NCI-H345 treated with DMSO at 0.1 percent for 48 hours (cell line): Measurements from ENCODE around the gene DDIT4.
"Not testable (repeated sequence)": the region's sequence is repeated elsewhere in the genome, so short reads cannot be mapped to it uniquely, and the experiment has no call there.

ENCODE experiments used
- DNase-seq: peaks from one replicate; lab custom pipeline; 2025; ENCODE audit not compliant: unreplicated experiment; lab: John Stamatoyannopoulos, UW

Gene DDIT4

DNA sequence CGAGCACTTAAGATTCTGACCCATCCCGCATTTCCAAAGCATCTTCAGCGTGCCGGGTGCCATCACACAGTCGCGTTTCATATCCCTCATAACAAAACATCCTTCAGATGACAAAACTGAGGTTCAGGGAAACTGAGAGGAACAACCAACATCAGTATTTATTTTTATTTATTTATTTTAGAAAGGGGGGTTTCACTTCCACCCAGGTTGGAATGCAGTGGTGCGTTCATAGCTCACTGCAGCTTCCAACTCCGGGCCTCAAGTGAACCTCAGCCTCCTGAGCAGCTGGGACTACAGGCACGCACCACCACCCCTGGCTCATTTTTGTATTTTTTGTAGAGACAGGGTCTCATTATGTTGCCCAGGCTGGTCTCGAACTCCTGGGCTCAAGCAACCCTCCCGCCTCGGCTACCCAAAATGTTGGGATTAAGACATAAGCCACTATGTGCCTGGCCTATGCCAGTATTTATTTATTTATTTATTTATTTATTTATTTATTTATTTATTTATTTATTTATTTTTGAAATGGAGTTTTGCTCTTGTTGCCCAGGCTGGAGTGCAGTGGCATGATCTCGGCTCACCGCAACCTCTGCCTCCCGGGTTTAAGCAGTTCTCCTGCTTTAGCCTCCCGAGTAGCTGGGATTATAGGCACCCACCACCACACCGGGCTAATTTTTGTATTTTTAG lies 24.4 kb upstream of the DDIT4 start:
- DNase-seq = not testable (repeated sequence)

DNA sequence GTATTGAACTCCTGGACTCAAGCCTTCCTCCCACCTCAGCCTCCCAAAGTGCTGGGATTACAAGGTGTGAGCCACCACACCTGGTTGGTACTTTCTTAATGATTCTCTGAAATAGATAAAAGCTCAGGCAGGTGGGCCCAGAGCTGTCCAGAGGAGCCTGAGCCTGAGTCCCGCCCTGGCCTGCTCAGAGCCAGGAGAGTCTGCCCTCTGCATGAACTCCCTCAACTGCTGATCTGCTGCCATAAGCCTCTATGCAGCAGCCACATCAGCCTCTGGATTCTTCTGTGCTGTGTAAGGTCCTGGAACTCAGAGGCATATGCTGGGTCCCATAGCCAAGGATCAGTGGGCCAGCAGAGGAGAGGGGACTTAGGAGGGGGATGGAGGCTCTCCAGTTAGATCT lies 23.1 kb upstream of the DDIT4 start:
- no peak for DNase-seq

GRCh38 chr10:72251635-72252034 lies 22.1 kb upstream of the DDIT4 start:
- DNase-seq = no peak

DNA sequence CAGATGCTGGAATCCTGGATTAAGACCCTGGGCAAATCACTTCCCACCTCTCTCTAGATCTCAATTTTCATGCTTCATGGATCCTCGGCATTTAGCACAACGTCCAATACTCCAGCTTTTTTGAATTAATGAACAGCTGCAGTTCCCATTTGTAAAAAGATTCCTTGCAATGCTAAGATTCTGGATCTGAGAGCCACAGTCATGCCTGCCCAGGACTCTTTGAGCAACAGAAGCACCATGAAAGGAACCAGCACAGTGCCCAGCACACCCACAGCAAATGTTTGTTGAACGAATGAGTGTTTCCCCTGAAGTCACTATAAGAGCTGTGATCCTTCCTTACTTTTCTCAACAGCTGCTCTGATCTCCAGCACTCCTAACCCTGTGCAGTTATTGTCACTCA lies 20.8 kb upstream of the DDIT4 start:
- DNase-seq = no peak

DNA sequence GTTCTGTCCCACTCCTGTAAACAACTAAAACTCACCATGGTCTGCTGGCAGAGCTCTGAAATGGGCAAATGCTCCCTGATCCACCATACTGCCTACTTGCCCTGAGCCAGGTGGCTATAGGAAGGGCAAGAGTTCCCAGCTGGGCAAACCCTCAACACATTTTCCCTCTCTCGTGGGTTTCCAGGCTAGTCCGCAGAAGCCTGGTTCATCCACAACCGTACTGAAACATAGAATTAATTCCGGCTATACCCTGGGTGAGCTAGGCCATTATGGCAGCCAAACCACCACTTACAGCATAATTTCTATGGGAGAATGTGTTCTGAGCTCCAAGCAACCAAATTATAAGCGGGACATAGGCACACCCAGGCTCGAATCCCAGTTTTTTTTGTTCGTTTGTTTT lies 20.1 kb upstream of the DDIT4 start:
- no peak for DNase-seq

- no peak for DNase-seq
Observed at GRCh38 chr10:72254813-72255568, 18.7 kb upstream of the DDIT4 start.

- no peak for DNase-seq
Observed at GRCh38 chr10:72255977-72256729, 17.6 kb upstream of the DDIT4 start.

- DNase-seq = no peak
Observed at GRCh38 chr10:72257051-72257892, 16.5 kb upstream of the DDIT4 start.

- DNase-seq = no peak
Observed at GRCh38 chr10:72258617-72259016, 15.1 kb upstream of the DDIT4 start.

DNA sequence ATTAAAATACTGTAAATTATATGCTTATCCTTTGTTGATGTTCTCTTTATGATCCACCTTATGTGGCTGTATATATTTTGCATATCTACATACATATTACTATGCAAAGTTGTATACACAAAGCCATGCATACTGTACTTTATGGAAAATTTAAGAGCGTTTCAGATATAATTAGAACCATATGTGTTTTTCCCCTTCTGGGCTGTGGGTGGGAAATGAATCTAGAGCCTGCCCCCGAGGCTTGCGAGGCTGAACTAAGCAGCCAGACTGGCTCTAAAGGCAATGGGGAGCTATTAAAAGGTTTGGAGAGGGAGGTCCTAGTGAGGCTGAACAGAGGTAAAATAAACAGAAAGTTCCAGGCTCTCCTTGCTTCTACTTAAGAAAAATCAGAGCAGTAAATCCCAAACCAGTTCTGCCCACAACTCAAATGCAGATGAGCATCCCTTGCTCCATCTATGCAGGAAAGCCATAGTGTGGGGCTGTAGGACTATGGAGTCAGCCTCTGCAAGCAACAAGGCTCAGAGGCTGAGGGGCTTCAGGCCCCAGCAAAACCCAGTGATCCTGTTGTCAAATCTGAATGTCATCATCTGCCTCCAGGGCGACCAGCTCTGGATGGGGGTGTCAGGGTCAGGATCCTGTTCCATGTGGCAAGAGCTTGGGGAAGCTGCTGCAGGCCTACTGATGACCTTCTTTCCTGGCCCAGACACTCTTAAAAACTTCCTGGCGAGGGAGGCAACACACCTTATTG lies 14.1 kb upstream of the DDIT4 start:
- DNase-seq = no peak

DNA sequence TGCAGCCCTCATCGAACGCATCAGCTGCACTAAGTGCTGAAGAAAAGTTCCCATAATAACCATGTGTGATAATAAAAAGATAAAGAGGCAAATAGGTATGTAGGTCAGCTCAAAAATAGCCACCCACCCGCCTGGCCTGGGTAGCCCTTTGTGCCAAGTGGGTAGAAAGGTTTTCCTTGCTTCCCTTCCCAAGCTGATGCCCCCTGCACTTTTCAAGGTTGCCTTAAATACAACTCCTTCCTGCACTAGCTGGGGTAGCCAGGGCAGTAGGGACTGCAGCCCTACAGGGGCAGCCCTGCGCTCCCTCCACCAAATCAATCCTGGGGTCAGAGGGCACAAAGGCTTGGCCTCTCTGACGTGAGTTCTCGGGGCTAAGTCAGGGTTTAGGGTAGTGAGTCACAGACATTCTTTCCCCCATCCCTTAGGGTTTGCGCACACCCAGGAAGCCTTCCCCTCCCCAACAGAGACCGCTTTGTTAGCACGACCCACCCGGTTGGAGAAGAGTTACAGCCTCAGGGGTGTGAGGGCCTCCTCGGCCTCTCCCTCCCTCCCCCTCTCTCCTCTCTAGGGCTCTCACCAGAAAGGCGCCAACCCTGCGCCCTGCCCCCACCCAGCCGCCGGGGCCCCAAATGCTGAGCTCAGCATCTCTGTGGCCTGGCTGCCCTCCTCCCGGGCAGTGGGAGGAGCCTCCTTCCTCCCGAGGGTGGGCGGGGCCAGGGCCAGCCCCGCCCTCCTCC lies 13.3 kb upstream of the DDIT4 start:
- no peak for DNase-seq

- DNase-seq = no peak
Observed at GRCh38 chr10:72260976-72261783, 12.5 kb upstream of the DDIT4 start.

- DNase-seq = no peak
Observed at GRCh38 chr10:72261784-72262404, 11.8 kb upstream of the DDIT4 start.

GRCh38 chr10:72263613-72264241 lies 10.0 kb upstream of the DDIT4 start:
- peak; percentile 89 for DNase-seq

- DNase-seq = no peak
Observed at GRCh38 chr10:72264536-72264935, 9.2 kb upstream of the DDIT4 start.

DNA sequence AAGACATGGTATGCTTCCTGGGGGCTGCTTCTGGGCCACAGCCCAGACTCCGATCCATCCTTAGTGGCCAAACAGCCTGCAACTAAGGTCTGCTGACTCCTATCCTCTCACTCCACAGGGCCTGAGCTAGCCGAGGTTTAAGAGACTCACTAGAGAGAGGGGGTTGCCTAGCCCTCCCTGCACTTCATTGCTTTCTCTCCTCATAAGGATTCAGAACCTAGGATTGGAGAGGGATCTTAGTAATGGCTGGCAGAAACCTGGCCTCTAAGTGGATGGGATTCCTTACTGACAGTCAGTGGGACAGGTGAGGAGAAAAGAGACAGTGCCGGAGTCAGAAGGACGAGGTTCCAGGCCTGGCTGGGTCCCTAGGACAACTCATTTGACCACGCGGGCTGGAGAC lies 8.2 kb upstream of the DDIT4 start:
- no peak for DNase-seq

DNA sequence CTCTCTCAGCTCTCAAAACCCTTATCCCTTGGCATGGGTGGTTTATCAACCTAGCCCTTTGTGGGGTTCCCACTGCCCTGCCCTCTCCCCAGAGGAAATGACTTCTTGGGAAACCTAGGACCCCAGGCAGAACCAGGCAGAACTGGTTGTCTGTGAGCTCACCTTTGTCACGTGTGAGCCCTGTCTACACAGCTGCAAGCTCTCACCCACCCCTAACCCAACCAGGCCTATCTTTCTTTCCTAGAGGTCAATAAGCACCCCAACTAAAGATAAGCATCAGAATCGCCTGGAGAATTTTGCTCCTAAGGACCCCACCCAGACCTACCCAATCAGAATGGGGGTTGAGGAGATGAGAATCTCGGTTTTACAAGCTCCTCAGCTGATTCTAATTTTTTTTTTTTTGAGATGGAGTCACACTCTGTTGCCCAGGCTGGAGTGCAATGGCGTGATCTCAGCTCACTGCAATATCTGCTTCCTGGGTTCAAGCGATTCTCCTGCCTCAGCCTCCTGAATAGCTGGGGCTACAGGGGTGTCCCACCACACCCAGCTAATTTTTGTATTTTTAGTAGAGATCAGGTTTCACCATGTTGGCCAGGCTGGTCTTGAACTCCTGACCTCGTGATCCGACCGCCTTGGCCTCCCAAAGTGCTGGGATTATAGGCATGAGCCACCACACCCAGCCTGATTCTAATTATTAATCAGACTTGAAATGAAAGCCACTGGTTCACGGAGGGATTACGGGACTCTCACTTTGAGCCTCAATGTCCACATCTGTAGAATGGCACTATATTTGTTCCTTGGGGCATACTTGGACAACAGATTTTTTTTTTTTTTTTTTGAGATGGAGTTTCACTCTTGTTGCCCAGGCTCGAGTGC lies 7.5 kb upstream of the DDIT4 start:
- DNase-seq = no peak
